ENCODE data around the gene LYRM2. TPM values are rescaled to one million over a fixed set of nuclear protein-coding genes. Genes with fewer than 3 reads are reported as not detected.

Gene LYRM2
- total and polyA plus RNA-seq, 2 of the 8 experiments (the other 6 are each of a cell fraction or from before 2014, with no cell fraction given), result 7.3 to 25.7 TPM

DNA sequence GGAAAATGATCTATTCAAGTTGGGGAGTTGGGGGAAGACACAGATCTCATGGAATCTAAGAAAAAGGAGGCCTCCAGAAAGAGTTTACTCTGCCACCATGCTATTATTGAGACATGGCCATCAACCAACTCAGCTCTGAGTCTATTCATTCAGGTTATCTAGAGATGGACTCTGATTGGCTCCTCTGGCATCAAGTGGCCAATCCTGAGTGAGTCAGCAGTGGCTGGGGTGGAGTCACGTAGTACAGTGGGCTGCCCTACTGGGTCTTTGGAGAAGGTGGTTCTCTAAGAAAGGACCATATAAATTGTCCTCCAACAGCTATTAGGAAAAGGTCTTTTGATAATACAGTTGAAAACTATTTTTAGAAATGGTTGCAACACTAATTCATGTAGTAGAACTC, 42.1 kb downstream of the LYRM2 start (continued):
- TF ChIP-seq, protein P1, sequence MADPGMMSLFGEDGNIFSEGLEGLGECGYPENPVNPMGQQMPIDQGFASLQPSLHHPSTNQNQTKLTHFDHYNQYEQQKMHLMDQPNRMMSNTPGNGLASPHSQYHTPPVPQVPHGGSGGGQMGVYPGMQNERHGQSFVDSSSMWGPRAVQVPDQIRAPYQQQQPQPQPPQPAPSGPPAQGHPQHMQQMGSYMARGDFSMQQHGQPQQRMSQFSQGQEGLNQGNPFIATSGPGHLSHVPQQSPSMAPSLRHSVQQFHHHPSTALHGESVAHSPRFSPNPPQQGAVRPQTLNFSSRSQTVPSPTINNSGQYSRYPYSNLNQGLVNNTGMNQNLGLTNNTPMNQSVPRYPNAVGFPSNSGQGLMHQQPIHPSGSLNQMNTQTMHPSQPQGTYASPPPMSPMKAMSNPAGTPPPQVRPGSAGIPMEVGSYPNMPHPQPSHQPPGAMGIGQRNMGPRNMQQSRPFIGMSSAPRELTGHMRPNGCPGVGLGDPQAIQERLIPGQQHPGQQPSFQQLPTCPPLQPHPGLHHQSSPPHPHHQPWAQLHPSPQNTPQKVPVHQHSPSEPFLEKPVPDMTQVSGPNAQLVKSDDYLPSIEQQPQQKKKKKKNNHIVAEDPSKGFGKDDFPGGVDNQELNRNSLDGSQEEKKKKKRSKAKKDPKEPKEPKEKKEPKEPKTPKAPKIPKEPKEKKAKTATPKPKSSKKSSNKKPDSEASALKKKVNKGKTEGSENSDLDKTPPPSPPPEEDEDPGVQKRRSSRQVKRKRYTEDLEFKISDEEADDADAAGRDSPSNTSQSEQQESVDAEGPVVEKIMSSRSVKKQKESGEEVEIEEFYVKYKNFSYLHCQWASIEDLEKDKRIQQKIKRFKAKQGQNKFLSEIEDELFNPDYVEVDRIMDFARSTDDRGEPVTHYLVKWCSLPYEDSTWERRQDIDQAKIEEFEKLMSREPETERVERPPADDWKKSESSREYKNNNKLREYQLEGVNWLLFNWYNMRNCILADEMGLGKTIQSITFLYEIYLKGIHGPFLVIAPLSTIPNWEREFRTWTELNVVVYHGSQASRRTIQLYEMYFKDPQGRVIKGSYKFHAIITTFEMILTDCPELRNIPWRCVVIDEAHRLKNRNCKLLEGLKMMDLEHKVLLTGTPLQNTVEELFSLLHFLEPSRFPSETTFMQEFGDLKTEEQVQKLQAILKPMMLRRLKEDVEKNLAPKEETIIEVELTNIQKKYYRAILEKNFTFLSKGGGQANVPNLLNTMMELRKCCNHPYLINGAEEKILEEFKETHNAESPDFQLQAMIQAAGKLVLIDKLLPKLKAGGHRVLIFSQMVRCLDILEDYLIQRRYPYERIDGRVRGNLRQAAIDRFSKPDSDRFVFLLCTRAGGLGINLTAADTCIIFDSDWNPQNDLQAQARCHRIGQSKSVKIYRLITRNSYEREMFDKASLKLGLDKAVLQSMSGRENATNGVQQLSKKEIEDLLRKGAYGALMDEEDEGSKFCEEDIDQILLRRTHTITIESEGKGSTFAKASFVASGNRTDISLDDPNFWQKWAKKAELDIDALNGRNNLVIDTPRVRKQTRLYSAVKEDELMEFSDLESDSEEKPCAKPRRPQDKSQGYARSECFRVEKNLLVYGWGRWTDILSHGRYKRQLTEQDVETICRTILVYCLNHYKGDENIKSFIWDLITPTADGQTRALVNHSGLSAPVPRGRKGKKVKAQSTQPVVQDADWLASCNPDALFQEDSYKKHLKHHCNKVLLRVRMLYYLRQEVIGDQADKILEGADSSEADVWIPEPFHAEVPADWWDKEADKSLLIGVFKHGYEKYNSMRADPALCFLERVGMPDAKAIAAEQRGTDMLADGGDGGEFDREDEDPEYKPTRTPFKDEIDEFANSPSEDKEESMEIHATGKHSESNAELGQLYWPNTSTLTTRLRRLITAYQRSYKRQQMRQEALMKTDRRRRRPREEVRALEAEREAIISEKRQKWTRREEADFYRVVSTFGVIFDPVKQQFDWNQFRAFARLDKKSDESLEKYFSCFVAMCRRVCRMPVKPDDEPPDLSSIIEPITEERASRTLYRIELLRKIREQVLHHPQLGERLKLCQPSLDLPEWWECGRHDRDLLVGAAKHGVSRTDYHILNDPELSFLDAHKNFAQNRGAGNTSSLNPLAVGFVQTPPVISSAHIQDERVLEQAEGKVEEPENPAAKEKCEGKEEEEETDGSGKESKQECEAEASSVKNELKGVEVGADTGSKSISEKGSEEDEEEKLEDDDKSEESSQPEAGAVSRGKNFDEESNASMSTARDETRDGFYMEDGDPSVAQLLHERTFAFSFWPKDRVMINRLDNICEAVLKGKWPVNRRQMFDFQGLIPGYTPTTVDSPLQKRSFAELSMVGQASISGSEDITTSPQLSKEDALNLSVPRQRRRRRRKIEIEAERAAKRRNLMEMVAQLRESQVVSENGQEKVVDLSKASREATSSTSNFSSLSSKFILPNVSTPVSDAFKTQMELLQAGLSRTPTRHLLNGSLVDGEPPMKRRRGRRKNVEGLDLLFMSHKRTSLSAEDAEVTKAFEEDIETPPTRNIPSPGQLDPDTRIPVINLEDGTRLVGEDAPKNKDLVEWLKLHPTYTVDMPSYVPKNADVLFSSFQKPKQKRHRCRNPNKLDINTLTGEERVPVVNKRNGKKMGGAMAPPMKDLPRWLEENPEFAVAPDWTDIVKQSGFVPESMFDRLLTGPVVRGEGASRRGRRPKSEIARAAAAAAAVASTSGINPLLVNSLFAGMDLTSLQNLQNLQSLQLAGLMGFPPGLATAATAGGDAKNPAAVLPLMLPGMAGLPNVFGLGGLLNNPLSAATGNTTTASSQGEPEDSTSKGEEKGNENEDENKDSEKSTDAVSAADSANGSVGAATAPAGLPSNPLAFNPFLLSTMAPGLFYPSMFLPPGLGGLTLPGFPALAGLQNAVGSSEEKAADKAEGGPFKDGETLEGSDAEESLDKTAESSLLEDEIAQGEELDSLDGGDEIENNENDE (IDR thresholded peaks at IDR 0.05; ENCODE audit: insufficient replicate concordance, low read length), result no peak
- no peak for TF ChIP-seq KDM1A (IDR thresholded peaks at IDR 0.05; ENCODE audit: borderline replicate concordance, low read length)
- no peak for TF ChIP-seq POLR2A (IDR thresholded peaks at IDR 0.05; ENCODE audit: control extremely low read depth in 1 of 2, low read depth in 2 of 2, low read length in 2 of 2)
- no peak for TF ChIP-seq BACH1 (IDR thresholded peaks at IDR 0.05; ENCODE audit: low read length)
- TF ChIP-seq SIX5 (IDR thresholded peaks at IDR 0.05; ENCODE audit: low read depth, low read length), result no peak
- TF ChIP-seq, protein P2, sequence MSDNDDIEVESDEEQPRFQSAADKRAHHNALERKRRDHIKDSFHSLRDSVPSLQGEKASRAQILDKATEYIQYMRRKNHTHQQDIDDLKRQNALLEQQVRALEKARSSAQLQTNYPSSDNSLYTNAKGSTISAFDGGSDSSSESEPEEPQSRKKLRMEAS (IDR thresholded peaks at IDR 0.05), result no peak
- TF ChIP-seq CHD1 (IDR thresholded peaks at IDR 0.05; ENCODE audit: low read depth, low read length), result no peak
- no peak for TF ChIP-seq SP2 (IDR thresholded peaks at IDR 0.05; ENCODE audit: low read length)
